HG02973 (cell line): Measurements from ENCODE around the gene SOCS3.

Source experiments
- ATAC-seq: cut with Tn5 transposase; IDR thresholded peaks from one replicate; pipeline ENCODE4 v1.9.1; 2021; ENCODE audit warnings: moderate library complexity; ENCODE audit not compliant: unreplicated experiment

Gene SOCS3, protein sequence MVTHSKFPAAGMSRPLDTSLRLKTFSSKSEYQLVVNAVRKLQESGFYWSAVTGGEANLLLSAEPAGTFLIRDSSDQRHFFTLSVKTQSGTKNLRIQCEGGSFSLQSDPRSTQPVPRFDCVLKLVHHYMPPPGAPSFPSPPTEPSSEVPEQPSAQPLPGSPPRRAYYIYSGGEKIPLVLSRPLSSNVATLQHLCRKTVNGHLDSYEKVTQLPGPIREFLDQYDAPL

DNA sequence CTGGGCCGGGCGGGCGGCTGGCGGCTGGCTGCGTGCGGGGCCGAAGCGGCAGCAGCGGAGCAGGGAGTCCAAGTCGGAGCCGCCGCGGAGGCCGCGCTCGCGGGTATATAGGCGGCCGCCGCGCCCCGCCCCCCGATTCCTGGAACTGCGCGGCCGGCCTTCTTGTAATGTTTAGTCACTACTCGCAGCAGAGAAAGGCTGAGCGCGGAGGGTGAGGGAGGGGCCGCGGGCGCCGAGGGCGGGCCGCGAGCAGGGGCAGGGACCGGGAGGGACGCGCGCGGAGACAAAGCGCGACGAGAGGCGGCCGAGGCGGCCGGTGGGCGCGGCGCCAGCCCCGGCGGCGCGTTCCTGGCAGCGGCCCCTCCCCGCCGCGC is at the start of gene SOCS3:
SOCS3 (minus strand) TSS at position 81 of the 374 bp plus-strand sequence. CDS start 982 bp downstream, outside the sequence.
- peak; percentile 37 for ATAC-seq

DNA sequence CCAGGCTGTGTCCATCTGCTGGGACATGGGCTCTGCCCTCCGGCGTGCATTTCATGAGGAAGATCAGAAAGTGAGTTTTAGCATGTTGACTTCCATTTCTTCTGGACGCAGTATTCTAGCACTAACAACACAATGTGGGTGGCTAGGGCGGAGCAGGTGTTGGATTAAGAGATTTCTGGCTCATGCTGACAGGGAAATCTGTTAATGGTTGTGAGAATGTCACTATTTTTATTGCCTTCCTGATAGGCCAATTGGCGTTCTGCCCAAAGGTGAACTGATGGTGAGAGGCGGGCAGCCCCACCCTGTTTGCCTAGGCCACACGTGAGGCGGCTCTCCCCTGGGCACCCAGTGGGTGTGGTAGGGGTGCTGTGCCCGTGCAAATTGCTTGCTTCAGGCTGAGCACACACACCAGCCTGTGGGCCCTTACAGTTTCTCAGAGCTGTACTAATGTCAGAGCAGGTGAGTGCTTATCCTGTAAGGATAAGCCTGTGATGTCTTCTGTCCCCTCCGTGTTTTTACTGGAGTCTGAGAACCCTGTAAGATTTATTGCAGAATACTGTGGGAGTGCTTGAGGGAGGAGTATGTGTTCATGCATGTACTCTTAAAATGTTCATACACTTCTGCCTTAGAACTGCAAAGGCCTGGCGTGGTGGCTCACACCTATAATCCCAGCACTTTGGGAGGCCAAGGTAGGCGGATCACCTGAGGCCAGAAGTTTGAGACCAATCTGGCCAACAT is 49.5 kb upstream of the SOCS3 start:
- ATAC-seq = no peak

DNA sequence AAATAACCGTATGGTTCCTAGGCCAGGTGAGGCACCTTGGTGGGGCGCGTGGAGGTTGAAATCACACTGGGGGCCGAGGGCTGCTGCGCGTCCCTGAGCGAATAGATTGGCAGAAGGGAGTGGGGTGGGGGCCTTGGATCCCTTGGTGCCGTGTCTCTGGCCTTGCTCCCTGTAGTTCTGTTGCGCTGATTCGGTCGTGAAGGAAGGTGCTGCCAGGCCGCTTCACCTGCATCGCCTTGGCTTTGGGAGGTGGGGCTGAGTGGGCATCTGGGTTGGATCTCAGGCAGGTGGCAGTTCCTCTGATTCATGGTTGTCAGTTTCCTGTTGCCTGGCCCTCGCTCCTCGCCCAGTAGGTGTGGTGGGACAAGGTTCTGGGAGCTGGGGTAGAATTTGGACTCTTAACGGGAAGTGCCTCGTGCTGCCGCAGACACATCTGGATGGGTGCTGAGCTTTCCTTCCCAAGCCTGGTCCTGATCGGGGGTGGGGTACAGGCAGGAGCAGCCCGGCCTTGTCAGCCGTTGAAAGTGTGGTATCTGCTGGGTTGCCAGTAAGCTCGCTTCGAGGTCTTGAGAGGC is 48.7 kb upstream of the SOCS3 start:
- no peak for ATAC-seq

DNA sequence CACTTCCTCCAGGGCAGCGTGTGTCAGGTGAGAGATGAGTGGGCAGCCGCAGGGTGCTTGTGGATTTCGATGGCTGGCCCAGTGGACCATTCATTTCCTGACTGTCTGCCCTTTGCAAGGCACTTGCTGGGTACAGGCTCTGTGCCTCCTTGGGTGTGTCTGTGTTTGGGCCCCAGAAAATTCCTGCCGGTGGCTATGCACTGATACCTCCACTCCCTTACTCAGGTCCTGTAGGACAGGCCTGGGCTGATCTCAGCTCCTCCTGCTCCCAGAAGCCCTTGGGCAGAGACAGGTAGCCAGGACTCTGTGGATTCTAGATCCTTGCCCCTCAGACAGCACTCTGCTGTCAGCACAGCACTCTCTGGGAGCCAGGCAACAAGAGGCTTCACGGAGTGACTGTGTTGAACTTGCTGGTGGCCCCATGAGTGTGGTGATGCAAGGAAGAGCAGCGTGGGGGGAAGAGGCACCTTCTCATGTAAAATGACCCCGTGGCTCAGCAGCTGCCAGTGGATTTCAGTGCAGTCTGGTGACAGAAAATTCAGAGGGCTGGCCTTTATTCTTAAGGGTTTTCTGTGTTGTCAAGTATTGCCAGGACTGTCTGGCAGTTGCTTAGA is 47.6 kb upstream of the SOCS3 start:
- ATAC-seq = no peak

DNA sequence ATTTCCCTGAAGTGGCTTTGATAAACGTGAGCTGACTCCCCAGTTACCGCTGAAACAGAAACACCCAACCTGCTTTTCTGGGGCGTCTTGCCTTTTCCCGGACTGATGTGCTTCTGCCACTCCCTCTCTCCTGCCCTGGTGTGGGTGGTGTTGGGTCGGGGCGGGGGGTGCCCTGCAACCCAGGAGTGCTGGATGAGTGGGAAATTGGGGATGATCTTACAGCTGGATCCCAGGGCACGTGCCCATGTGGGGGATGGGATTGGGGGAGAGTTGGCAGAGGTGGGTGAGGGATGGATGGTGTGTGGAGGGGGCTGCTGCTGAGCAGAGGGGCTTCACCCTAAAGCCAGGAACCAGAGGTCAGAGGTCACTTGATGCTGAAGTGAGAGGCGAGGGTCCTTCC is 47.0 kb upstream of the SOCS3 start:
- no peak for ATAC-seq

DNA sequence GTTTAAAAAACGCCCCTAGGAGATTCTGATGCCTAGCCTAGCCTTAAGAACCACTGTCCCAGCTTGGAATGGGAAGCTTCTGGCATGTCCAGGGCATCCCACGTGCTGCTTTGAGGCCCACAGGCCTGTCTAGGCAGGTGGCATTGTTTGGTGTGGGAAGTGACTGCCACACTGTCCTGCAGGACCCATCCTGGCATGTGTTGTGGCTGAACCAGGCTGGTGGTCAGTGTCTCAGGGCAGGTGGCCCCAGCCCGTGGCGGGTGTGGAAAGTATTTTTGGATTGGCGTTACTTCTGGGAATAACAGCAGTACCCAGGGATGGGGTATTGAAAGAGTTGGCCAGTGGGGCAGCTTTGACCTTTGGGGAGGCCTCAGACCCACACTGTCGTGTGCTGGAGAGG is 46.5 kb upstream of the SOCS3 start:
- ATAC-seq = no peak

DNA sequence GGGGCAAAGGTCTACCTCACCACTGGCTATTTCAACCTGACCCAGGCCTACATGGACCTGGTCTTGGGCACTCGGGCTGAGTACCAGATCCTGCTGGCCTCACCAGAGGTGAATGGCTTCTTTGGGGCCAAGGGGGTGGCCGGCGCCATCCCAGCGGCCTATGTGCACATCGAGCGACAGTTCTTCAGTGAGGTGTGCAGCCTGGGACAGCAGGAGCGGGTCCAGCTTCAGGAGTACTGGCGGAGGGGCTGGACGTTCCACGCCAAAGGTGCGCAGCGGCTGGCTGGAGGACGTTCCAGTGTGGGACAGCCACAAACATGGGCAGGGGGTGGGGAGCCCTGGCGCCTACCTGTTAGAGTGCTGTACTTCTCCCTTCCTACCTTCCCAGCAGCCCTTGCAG is 43.9 kb upstream of the SOCS3 start:
- ATAC-seq = no peak

DNA sequence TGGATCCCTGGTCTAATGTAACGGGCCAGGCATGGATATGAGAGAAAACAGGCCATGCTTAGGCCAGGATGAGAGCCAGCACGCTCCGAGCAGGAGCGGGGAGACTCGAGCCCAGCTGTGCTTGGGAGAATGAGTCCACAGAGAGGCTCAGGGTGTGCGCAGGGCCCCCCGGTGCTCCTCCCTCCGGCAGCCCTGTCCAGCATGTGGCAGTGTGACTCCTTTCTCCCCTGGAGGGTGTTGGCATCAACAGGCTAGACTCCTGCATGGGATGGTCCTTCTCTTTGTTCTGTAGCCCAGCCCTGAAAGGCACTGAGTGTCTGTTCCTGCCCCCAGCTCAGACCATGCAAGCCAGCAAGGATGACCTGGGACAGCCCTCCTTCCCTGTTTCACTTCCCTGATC is 42.0 kb upstream of the SOCS3 start:
- ATAC-seq = no peak

DNA sequence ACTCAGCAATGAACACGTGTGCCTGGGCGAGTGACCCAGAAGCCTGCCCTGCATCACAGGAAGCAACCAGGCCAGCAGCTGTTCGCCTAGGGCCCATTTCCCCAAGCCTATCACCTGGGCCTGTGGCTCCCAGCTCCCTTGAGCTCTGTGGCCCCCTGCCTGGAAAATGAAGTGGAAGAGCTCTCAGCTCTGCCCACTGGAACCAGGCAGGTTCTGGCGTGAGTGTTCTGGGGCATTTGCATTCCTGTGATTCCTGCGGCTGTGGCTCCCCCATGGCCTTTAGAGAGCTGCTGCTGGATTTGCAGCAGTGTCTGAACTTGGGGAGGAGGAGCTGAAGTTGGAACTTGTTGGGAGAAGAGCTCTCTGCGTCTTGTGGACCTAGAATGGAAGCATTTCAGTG is 41.4 kb upstream of the SOCS3 start:
- ATAC-seq = no peak

DNA sequence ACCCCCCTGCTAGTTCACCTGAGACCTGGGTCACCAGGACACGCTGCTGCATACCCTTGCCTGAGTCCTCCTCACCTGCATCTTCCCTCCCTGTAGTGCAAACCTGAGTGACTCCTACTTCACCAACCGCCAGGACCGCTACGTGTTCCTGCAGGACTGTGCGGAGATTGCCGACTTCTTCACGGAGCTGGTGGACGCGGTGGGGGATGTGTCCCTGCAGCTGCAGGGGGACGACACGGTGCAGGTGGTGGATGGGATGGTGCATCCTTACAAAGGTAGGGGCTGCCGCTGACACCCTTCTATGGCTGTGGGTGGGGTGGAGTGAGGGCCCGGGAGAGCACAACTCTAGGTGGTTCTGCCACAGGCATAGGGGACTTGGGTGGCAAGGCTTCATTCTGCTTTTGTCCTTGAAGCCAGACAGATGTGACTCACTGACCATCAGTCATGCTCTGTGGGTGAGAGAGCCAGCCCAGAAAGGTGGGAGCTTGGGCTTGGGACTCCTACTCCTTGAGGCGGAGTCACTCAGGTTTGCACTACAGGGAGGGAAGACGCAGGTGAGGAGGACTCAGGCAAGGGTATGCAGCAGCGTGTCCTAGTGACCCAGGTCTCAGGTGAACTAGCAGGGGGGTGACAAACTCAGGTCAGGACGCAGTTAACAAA is 40.8 kb upstream of the SOCS3 start:
- ATAC-seq = no peak

DNA sequence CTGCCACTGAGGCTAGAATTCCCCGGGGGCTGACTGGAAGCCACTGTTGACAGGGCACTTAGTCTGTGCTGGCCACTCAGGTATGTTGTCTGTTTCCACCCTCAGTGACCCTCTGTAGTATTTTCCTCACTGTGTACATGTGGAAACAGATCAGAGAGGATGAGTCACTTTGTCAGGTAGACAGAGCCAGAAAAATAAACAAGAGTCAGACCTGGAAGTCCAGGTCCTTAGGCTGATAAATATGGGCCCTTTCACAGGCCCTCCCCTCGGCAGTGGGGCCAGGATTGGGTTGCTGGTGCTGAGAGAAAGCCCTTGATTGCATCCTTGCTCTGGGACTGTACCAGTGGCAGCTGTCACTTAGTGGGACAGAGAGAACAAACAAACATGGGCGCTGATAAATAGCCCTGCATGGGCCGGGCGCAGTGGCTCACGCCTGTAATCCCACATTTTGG is 39.8 kb upstream of the SOCS3 start:
- no peak for ATAC-seq

DNA sequence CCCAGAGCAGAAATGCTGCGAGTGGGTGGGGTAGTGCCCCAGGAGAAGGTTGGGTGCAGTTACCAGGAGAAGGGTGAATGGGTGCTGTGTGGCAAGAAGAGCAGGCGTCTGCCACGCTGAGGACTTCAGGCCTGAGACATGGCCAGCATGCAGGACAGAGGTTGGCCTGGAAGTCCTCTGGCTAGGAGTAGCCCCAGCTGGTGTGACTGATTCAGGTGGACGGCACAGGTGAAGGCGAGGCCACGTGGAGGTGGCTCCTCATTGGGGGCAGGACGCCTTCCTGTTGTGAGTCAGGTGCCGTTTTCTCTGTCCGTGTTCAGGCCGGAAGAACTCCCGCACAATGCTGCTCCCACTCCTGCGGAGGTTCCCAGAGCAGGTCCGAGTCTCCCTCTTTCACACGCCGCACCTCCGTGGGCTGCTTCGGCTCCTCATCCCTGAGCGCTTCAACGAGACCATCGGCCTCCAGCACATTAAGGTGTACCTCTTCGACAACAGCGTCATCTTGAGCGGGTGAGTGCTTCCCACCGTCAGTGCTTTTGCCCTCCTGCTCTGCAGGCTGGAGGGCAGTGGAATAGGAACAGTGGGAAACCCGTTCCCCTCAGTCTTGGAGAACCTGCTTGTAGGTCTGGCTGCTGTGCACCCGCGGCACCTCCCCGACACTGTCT is 39.3 kb upstream of the SOCS3 start:
- ATAC-seq = no peak

DNA sequence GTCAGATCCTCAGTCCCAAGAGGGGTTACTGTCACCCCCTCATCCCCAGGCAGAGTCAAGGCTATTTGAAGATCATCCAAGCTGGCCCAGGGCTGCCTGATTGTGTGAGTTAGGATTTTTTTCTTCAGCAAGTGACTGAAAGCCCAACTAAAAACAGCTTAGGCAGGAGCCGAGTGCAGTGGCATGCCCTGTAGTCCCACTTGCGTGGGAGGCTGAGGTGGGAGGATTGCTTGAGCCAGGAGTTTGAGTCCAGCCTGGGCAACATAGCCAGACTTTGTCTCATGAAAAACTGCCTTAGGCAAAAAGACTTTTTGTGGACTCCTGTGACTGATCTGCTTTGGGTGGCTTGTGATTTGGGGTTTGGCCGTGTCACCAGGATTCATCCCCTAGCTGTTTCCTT is 38.5 kb upstream of the SOCS3 start:
- no peak for ATAC-seq

DNA sequence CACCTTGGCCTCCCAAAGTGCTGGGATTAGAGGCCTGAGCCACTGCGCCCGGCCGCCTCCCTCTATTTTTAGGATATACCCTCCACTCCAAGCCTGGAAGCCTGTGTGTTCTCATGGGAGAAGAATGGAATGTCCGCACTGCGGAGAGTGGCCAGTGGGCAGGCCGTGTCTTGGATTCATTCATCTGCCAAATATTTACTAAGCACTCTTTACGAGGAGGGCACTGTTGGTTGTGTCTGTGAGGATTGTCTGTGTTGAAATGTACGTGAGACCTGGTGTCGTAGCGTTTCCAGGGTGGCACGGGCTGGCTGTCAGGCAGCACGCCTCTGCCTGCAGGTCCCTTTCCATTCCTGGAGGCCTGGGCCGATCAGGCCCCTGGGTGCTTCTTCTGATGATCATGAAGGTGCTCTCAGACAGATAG is 37.8 kb upstream of the SOCS3 start:
- no peak for ATAC-seq

DNA sequence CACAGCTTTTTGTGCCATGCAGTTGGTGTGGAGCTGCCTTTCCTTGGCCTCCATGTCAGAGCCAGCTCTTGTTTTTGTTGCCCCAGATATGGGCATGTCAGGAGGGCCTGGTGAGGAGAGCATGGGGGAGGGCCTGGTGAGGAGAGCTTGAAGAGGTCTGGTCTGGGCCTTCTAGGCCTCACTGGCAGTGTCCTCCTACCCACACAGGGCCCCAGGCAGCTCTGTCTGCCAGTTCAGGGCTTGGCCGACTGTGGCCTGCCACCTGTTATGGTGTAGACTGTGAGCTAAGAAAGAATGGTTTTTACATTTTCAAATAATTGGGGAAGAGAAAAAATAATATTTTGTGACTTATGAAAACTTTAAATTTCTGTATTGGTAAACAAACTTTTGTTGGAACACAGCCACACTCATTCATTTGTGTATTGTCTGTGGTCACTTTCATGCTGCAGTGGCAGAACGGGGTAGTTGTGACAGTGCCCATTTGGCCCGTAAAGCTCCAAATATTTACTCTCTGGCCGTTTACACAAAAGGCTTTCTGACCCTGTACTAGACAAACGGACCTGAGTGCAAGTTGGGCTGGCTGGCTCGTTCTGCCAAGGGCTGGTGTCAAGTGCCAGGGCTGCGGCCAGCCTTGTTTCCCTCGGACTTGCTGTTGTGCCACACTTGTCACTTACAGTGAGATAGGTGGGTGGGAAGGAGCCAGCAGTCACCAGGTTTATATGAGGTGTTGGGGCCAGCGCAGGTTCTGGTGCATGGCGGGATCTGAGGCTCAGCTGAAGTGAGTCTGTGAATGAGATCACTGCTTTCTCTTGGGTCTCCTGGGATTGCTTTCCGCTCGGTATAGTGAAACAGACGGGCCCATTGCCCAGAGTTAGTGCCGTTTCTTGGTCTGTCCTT is 36.8 kb upstream of the SOCS3 start:
- no peak for ATAC-seq

DNA sequence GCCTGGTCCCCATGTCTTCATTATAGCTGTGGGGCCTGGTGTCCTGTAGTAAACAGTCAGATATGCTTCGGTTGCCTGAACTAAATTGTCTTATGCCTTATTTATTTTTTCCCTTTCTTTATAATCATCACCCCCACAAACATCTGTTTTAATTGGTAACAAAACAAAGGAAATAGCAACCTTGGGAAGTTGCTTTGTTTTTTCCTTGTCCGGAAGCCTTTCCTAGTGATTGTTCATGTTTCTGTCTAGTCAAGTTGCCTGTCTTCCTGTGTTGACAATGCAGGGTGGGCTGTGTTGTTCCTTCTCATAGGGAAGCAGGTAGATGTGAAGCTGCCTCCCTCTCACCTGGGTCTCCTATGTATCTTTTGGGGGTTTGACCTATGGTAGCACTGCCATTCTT is 35.3 kb upstream of the SOCS3 start:
- no peak for ATAC-seq

DNA sequence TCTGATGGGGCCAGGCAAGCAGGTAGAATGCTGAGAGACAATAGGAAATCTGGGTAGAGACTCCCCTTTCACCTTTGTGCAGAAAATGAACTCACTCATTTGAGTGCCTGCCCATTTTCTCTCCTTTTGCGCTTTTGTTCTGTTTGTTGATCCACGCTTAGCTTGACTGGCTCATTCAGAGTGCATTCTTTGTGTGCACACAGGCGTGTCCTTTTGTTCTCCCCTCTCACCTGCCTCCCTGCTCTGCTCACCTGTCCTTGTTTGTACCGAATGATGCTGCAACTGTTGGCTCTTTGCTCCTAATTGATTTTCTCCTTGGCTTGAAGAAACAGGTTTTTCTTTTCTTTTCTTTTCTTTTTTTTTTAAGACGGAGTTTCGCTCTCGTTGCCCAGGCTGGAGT is 34.3 kb upstream of the SOCS3 start:
- no peak for ATAC-seq

DNA sequence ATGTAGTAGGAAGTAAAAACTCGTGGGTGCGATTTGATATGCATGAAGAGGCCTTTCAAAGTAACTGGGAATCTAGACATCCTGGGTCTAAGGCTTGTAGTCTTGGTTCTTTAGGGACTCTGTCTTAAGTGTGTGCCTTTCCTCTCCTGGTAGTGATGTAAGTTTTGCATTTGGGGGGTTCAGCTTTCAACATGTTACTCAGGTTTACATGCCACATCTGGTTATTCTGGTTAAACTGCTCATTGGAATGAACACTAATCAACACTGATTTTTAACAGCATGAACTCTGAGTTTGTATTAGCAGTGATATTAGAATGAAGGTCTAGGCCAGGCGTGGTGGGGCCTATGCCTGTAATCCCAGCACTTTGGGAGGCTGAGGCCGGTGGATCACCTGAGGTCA is 33.7 kb upstream of the SOCS3 start:
- no peak for ATAC-seq

DNA sequence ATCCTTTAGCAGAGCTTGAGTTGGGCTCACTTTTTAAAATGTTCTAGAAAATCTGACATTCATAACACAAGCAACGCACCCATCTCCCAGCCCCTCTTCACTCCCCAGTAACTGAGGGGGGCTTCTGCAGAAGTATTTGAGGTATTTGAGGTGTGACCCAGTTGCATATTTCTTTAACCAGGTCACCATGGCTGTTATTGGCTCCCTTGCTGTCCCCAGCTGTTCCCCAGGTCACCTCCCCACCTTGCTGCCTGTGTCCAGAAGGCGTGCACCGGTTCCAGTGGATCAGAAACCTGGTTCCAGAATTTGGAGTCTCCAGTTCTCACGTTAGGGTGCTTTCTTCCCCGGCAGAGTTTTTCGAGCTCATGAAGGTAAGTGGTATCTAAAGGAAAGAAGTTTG is 32.4 kb upstream of the SOCS3 start:
- no peak for ATAC-seq

DNA sequence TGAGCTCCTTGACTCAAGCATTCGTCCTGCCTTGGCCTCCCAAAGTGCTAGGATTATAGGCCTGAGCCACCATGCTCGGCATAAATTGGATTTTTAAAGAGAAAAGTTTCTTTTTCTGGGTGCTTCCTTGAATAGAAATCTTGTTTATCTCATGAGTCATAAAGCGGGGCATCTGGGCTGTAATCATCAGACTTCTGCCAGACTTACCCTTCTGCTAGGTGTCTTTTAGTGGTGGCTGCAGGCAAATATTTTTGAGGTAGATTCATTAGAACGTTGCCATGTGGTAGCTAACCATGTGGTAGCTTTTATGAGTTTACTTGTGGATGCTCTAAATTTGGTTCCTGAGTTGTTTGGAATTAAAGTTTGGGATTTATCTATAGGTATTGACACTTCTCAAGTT is 32.0 kb upstream of the SOCS3 start:
- no peak for ATAC-seq
